Mesenchymal stem cell (in vitro differentiated cells and primary cell): ENCODE measurements around the gene LGI1.
A peak's percentile ranks its signal among the peaks of the same experiment; 100 is the strongest.

Experiments
- DNase-seq: peaks from one replicate; pipeline ENCODE4 v3.0.0-alpha.2; 2013
- H2AFZ ChIP-seq: one replicate; pipeline ENCODE4 v1.6.1; 2013; ENCODE audit warnings: low read depth, mild to moderate bottlenecking, control low read depth, inconsistent platforms, low read length, moderate library complexity
- H2AK5ac ChIP-seq: 2 replicates; pipeline ENCODE4 v1.6.1; 2013; ENCODE audit warnings: low read length, moderate library complexity, mild to moderate bottlenecking, inconsistent platforms; ENCODE audit not compliant: severe bottlenecking
- H2BK120ac ChIP-seq: one replicate; pipeline ENCODE4 v1.6.1; 2013; ENCODE audit warnings: low read depth, mild to moderate bottlenecking, inconsistent platforms, low read length, moderate library complexity
- H2BK12ac ChIP-seq, 2 experiments: one replicate each; pipeline ENCODE4 v1.6.1; 2013; ENCODE audit warnings: inconsistent platforms in 2 of 2, low read length in 2 of 2, mild to moderate bottlenecking in 2 of 2, moderate library complexity in 2 of 2, control low read depth in 1 of 2
- H2BK15ac ChIP-seq: one replicate; pipeline ENCODE4 v1.6.1; 2013; ENCODE audit warnings: mild to moderate bottlenecking, low read depth, inconsistent platforms; ENCODE audit not compliant: poor library complexity, severe bottlenecking
- H2BK5ac ChIP-seq: 2 replicates; pipeline ENCODE4 v1.6.1; 2013; ENCODE audit warnings: low read depth, mild to moderate bottlenecking, low read length, control low read depth, inconsistent platforms; ENCODE audit not compliant: poor library complexity, severe bottlenecking
- H3K14ac ChIP-seq, 2 experiments: one replicate each; pipeline ENCODE4 v1.6.1; 2013; ENCODE audit warnings: inconsistent platforms in 2 of 2, low read length in 2 of 2, control low read depth in 1 of 2, mild to moderate bottlenecking in 1 of 2, moderate library complexity in 1 of 2
- H3K18ac ChIP-seq, 2 experiments: one replicate each; pipeline ENCODE4 v1.6.1; 2013; ENCODE audit warnings: inconsistent platforms in 2 of 2, low read length in 2 of 2, control low read depth in 1 of 2, low read depth in 1 of 2, mild to moderate bottlenecking in 1 of 2
- H3K23ac ChIP-seq, 2 experiments: one replicate each; pipeline ENCODE4 v1.6.1; 2013; ENCODE audit warnings: inconsistent platforms in 2 of 2, low read length in 2 of 2, mild to moderate bottlenecking in 2 of 2, moderate library complexity in 2 of 2, control low read depth in 1 of 2
- H3K27ac ChIP-seq: 2 replicates; pipeline ENCODE4 v1.5.1; 2013; ENCODE audit warnings: mild to moderate bottlenecking, moderate library complexity, low read length, control low read depth, inconsistent platforms; ENCODE audit not compliant: poor library complexity, severe bottlenecking
- H3K27me3 ChIP-seq, 2 experiments: 2 replicates each; pipeline versions ENCODE4 v1.6.1 to v1.7.0; 2013; ENCODE audit warnings: low read length in 2 of 2, mild to moderate bottlenecking in 2 of 2, moderate library complexity in 2 of 2, control low read depth in 1 of 2, inconsistent platforms in 1 of 2; ENCODE audit not compliant: control insufficient read depth in 1 of 2, insufficient read depth in 1 of 2
- H3K36me3 ChIP-seq, 2 experiments: 2 replicates each; pipeline versions ENCODE4 v1.6.1 to v1.7.0; 2013; ENCODE audit warnings: low read length in 2 of 2, control low read depth in 1 of 2, inconsistent platforms in 1 of 2, low read depth in 1 of 2, mild to moderate bottlenecking in 1 of 2; ENCODE audit not compliant: insufficient read depth in 2 of 2, control insufficient read depth in 1 of 2
- H3K4ac ChIP-seq, 2 experiments: one replicate each; pipeline ENCODE4 v1.6.1; 2013; ENCODE audit warnings: inconsistent platforms in 2 of 2, low read length in 2 of 2, mild to moderate bottlenecking in 2 of 2, moderate library complexity in 2 of 2, control low read depth in 1 of 2, low read depth in 1 of 2
- H3K4me1 ChIP-seq: 2 replicates; pipeline ENCODE4 v1.6.1; 2013; ENCODE audit warnings: low read depth, low read length, control low read depth; ENCODE audit not compliant: control insufficient read depth, insufficient read depth
- H3K4me2 ChIP-seq: 2 replicates; pipeline ENCODE4 v1.6.1; 2013; ENCODE audit warnings: low read length, mild to moderate bottlenecking, inconsistent platforms; ENCODE audit not compliant: poor library complexity, severe bottlenecking
- H3K4me3 ChIP-seq, 2 experiments: 2 replicates each; pipeline versions ENCODE4 v1.5.1 to v1.7.0; 2013; ENCODE audit warnings: low read length in 2 of 2, mild to moderate bottlenecking in 2 of 2, control low read depth in 1 of 2, low read depth in 1 of 2; ENCODE audit not compliant: insufficient read depth in 1 of 2
- H3K79me1 ChIP-seq: replicated peaks from 2 replicates; pipeline ENCODE4 v1.6.1; 2013; ENCODE audit warnings: mild to moderate bottlenecking, control low read depth, low read length, inconsistent platforms; ENCODE audit not compliant: poor library complexity, severe bottlenecking
- H3K9ac ChIP-seq: 2 replicates; pipeline ENCODE4 v1.7.0; 2013; ENCODE audit warnings: mild to moderate bottlenecking, low read length, moderate library complexity
- H3K9me3 ChIP-seq: 2 replicates; pipeline ENCODE4 v1.7.0; 2013; ENCODE audit warnings: mild to moderate bottlenecking, low read length; ENCODE audit not compliant: control insufficient read depth
- H4K8ac ChIP-seq: one replicate; pipeline ENCODE4 v1.6.1; 2013; ENCODE audit warnings: inconsistent platforms, mild to moderate bottlenecking, low read length, moderate library complexity
- H4K91ac ChIP-seq: one replicate; pipeline ENCODE4 v1.6.1; 2013; ENCODE audit warnings: mild to moderate bottlenecking, low read length, inconsistent platforms
- WGBS: methylation state at CpG from one replicate; pipeline ENCODE4 v1.1.7; 2013; ENCODE audit warnings: mixed read lengths; 5-methylcytosine and 5-hydroxymethylcytosine counted together

The LGI1 gene

GRCh38 chr10:93820434-93820833 is 62.7 kb downstream of the LGI1 start:
- peak; percentile 71 for DNase-seq
- no peak overlapping the region for H3K14ac ChIP-seq
- H2AFZ ChIP-seq, result no peak overlapping the region
- no peak overlapping the region for H3K27ac ChIP-seq
- H3K27me3 ChIP-seq, result peaks cover 0 to 24% of the 10 kb centered on the region in 2 experiments
- H3K9ac ChIP-seq, result no peak overlapping the region
- no peak overlapping the region for H2BK15ac ChIP-seq
- peaks cover 5% of the 10 kb centered on the region for H3K4me1 ChIP-seq
- WGBS, result 25% methylated on average over 3 of the region's 3 CpGs
- H3K79me1 ChIP-seq, result no peaks in the 10 kb centered on the region
- no peak overlapping the region for H2AK5ac ChIP-seq
- H3K23ac ChIP-seq, result no peak overlapping the region
- no peak overlapping the region for H4K8ac ChIP-seq
- no peak overlapping the region for H3K4me2 ChIP-seq
- H3K36me3 ChIP-seq, result no peaks in the 10 kb centered on the region
- no peak overlapping the region for H2BK5ac ChIP-seq
- no peak overlapping the region for H2BK12ac ChIP-seq
- H3K18ac ChIP-seq, result no peak overlapping the region
- H3K4ac ChIP-seq, result no peak overlapping the region
- no peak overlapping the region for H2BK120ac ChIP-seq
- H3K9me3 ChIP-seq, result no peaks in the 10 kb centered on the region
- H3K4me3 ChIP-seq, result no peak overlapping the region
- H4K91ac ChIP-seq, result no peak overlapping the region

- Histone ChIP-seq H3K23ac (no peak overlapping the region), H2AK5ac (no peak overlapping the region), H3K4me2 (no peak overlapping the region), H3K27ac (no peak overlapping the region), H2BK12ac (peak overlapping the region in 1 of 2 experiments; percentile 33), H3K18ac (peak overlapping the region; percentile 40 to 68), H2AFZ (no peak overlapping the region), H4K8ac (no peak overlapping the region), H4K91ac (peak overlapping the region; percentile 86), H3K4me1 (peaks cover 3% of the 10 kb centered on the region), H2BK5ac (no peak overlapping the region), H3K9me3 (no peaks in the 10 kb centered on the region), H3K4me3 (no peak overlapping the region), H2BK15ac (no peak overlapping the region), H3K27me3 (peaks cover 0 to 28% of the 10 kb centered on the region in 2 experiments), H3K14ac (no peak overlapping the region), H2BK120ac (no peak overlapping the region), H3K9ac (no peak overlapping the region), H3K36me3 (no peaks in the 10 kb centered on the region), H3K4ac (no peak overlapping the region), H3K79me1 (no peaks in the 10 kb centered on the region)
- 47% methylated on average over 2 of the region's 4 CpGs for WGBS
- peak; percentile 79 for DNase-seq
Measured at GRCh38 chr10:93821051-93821772, 63.5 kb downstream of the LGI1 start.

GRCh38 chr10:93826355-93826754 is 68.6 kb downstream of the LGI1 start:
- Histone ChIP-seq H2AK5ac (no peak overlapping the region), H2BK5ac (no peak overlapping the region), H3K4me2 (no peak overlapping the region), H3K27ac (peak overlapping the region; percentile 9), H4K8ac (peak overlapping the region; percentile 46), H3K9ac (no peak overlapping the region), H2AFZ (no peak overlapping the region), H3K9me3 (no peaks in the 10 kb centered on the region), H3K4me1 (peaks cover 6% of the 10 kb centered on the region), H3K79me1 (no peaks in the 10 kb centered on the region), H2BK12ac (peak overlapping the region in 1 of 2 experiments; percentile 18), H2BK15ac (no peak overlapping the region), H3K4ac (no peak overlapping the region), H3K14ac (no peak overlapping the region), H3K36me3 (no peaks in the 10 kb centered on the region), H2BK120ac (no peak overlapping the region), H3K27me3 (peaks cover 0 to 16% of the 10 kb centered on the region in 2 experiments), H3K18ac (no peak overlapping the region), H3K4me3 (no peak overlapping the region), H3K23ac (no peak overlapping the region), H4K91ac (no peak overlapping the region)
- WGBS, result 21% methylated on average over 7 of the region's 7 CpGs
- peak; percentile 4 for DNase-seq

GRCh38 chr10:93827056-93827804 is 69.5 kb downstream of the LGI1 start:
- 87% methylated on average over 11 of the region's 11 CpGs for WGBS
- Histone ChIP-seq H3K9me3 (no peaks in the 10 kb centered on the region), H4K91ac (no peak overlapping the region), H2BK5ac (no peak overlapping the region), H3K27me3 (peaks cover 0 to 16% of the 10 kb centered on the region in 2 experiments), H2BK120ac (no peak overlapping the region), H3K4me3 (no peak overlapping the region), H2BK12ac (no peak overlapping the region), H3K36me3 (no peaks in the 10 kb centered on the region), H3K18ac (no peak overlapping the region), H3K4me1 (peaks cover 6% of the 10 kb centered on the region), H3K23ac (no peak overlapping the region), H3K4ac (no peak overlapping the region), H3K79me1 (no peaks in the 10 kb centered on the region), H3K14ac (no peak overlapping the region), H3K9ac (no peak overlapping the region), H2AK5ac (no peak overlapping the region), H3K4me2 (no peak overlapping the region), H2AFZ (no peak overlapping the region), H4K8ac (no peak overlapping the region), H3K27ac (no peak overlapping the region), H2BK15ac (no peak overlapping the region)
- DNase-seq, result no peak
